ENCODE data around the gene FOXO6.

DNA sequence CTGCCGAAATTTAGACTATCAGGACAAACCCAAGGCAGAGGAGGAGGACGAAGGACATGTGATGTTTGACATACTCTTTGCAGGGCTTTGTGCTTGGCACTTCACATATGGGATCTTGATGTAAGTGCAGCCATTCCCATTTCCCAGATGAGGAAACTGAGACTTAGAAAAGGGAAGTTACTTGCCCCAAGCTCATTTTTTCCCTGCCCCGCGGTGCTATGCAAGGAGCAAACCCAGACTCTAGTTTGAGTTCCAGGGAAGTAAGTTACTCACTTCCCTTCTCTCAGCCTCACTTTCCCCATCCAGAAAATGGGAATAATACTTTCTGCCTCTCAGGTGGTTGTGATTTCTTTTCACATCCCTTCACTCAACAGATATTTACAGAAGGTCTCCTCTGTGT is 4.5 kb upstream of the FOXO6 start:
- TF ChIP-seq, protein P1, sequence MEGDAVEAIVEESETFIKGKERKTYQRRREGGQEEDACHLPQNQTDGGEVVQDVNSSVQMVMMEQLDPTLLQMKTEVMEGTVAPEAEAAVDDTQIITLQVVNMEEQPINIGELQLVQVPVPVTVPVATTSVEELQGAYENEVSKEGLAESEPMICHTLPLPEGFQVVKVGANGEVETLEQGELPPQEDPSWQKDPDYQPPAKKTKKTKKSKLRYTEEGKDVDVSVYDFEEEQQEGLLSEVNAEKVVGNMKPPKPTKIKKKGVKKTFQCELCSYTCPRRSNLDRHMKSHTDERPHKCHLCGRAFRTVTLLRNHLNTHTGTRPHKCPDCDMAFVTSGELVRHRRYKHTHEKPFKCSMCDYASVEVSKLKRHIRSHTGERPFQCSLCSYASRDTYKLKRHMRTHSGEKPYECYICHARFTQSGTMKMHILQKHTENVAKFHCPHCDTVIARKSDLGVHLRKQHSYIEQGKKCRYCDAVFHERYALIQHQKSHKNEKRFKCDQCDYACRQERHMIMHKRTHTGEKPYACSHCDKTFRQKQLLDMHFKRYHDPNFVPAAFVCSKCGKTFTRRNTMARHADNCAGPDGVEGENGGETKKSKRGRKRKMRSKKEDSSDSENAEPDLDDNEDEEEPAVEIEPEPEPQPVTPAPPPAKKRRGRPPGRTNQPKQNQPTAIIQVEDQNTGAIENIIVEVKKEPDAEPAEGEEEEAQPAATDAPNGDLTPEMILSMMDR (IDR thresholded peaks at IDR 0.05): no peak
- TF ChIP-seq POLR2A (IDR thresholded peaks at IDR 0.05) (no peak), POLR2AphosphoS5 (IDR thresholded peaks at IDR 0.05) (no peak)

Data from prostate gland (tissue), 2 donors.